Activated B cell treated with CpG ODN at 0.5 μM for 24 hours (primary cell): ENCODE results near the gene MBNL2. TPM values are rescaled to one million over a fixed set of nuclear protein-coding genes. Genes with fewer than 3 reads are reported as not detected.

Experiments
- ATAC-seq: fragments of 200-7000 bp; cut with Tn5 transposase; one replicate; pipeline ENCODE4 v1.10.0; 2021; ENCODE audit warnings: low read depth, mild to moderate bottlenecking, moderate library complexity
- CTCF ChIA-PET: fragments of 350-600 bp; sonication (Branson Sonifier 250); formaldehyde crosslinking; loops from one replicate; lab custom pipeline; 2021; ENCODE audit warnings: antibody characterized with exemption; lab: Charles Lee
- POLR2A ChIA-PET: fragments of 350-600 bp; sonication (Branson Sonifier 250); formaldehyde crosslinking; loops from one replicate; lab custom pipeline; 2021; ENCODE audit warnings: antibody characterized with exemption; lab: Charles Lee
- DNase-seq: peaks from one replicate; pipeline ENCODE4 v3.0.0; 2022
- H3K27ac Mint-ChIP-seq: one replicate; pipeline ENCODE4 v1.8.0; 2020; ENCODE audit warnings: mixed read lengths
- H3K27me3 Mint-ChIP-seq: one replicate; pipeline ENCODE4 v1.8.0; 2021; ENCODE audit warnings: mixed read lengths
- H3K36me3 Mint-ChIP-seq: one replicate; pipeline ENCODE4 v1.8.0; 2021; ENCODE audit warnings: low read depth, mixed read lengths
- H3K4me1 Mint-ChIP-seq: one replicate; pipeline ENCODE4 v1.8.0; 2021; ENCODE audit warnings: mixed read lengths
- H3K4me3 Mint-ChIP-seq: one replicate; pipeline ENCODE4 v1.8.0; 2020; ENCODE audit warnings: mild to moderate bottlenecking, mixed read lengths
- H3K9me3 Mint-ChIP-seq: one replicate; pipeline ENCODE4 v1.8.0; 2020; ENCODE audit warnings: mixed read lengths
- intact Hi-C: fragments of 100-400 bp; cut with micrococcal nuclease; formaldehyde crosslinking; loops from one replicate; pipeline ENCODE4 v1.15.1; 2024
- total RNA-seq: library from RNA; stranded (reverse); gene quantifications from 2 replicates; pipeline ENCODE4 v1.2.3, GENCODE V29; 2022
- TF ChIP-seq, protein P1 (sequence below): fragments of 200-600 bp; IDR thresholded peaks from one replicate; pipeline ENCODE4 v1.8.0; 2022; ENCODE audit warnings: antibody characterized with exemption, mild to moderate bottlenecking

The MBNL2 gene
- total RNA-seq, 1 donor from 2014 or later = 18.8 TPM

DNA sequence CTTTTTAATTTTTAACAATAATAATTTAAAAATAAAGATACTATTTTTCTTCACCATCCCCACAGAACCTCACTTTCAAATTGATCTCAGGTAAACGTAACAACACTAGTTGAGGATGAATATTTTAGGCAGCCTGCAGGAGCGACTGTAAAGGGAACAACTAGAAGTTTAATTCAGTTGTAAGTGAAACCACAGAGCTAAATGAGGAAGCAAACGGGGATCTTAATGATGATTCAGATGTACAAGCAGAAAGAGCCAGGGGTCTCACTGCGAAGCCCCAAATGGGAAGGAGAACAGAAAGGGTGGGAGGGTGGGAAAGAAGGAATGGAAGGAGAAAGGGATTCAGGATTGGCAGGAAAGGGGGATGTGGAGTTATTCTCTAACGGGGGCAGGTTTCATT is 157.3 kb downstream of the MBNL2 start:
- POLR2A ChIA-PET = no interaction called here
- Mint-ChIP-seq H3K4me3 (no peak overlapping the region), H3K36me3 (peaks cover 58% of the 10 kb centered on the region), H3K27ac (no peak overlapping the region), H3K4me1 (no peaks in the 10 kb centered on the region), H3K9me3 (no peaks in the 10 kb centered on the region), H3K27me3 (no peaks in the 10 kb centered on the region)
- DNase-seq (no peak), ATAC-seq (no peak)
- TF ChIP-seq, protein P1, sequence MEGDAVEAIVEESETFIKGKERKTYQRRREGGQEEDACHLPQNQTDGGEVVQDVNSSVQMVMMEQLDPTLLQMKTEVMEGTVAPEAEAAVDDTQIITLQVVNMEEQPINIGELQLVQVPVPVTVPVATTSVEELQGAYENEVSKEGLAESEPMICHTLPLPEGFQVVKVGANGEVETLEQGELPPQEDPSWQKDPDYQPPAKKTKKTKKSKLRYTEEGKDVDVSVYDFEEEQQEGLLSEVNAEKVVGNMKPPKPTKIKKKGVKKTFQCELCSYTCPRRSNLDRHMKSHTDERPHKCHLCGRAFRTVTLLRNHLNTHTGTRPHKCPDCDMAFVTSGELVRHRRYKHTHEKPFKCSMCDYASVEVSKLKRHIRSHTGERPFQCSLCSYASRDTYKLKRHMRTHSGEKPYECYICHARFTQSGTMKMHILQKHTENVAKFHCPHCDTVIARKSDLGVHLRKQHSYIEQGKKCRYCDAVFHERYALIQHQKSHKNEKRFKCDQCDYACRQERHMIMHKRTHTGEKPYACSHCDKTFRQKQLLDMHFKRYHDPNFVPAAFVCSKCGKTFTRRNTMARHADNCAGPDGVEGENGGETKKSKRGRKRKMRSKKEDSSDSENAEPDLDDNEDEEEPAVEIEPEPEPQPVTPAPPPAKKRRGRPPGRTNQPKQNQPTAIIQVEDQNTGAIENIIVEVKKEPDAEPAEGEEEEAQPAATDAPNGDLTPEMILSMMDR = no peak
- intact Hi-C loops = no loop called here
- CTCF ChIA-PET = no interaction called here

DNA sequence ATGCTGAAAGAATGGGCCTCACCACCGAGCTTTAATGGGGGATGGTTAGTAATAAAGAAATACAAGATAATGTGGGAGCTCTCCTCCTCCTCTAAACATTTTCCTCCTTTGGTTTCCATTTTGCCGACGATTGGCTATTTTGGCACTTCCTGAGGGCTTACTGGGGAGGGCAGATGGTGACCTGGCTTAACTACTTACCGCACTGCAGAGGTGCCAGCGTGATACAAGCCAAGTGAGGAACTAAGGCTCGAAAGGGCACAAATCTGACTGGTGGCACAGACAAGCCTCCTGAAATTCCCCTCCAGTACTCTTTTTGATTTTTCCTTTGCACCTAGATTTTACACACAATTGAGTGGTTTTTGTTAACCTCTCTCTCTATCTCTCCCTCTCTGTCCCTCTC is 158.6 kb downstream of the MBNL2 start:
- CTCF ChIA-PET = no interaction called here
- Mint-ChIP-seq H3K36me3 (peaks cover 50% of the 10 kb centered on the region), H3K4me3 (no peak overlapping the region), H3K27ac (no peak overlapping the region), H3K9me3 (no peaks in the 10 kb centered on the region), H3K27me3 (no peaks in the 10 kb centered on the region), H3K4me1 (peaks cover under 1% of the 10 kb centered on the region)
- DNase-seq (no peak), ATAC-seq (no peak)
- POLR2A ChIA-PET = no interaction called here
- intact Hi-C loops = no loop called here
- TF ChIP-seq, protein P1 = no peak

DNA sequence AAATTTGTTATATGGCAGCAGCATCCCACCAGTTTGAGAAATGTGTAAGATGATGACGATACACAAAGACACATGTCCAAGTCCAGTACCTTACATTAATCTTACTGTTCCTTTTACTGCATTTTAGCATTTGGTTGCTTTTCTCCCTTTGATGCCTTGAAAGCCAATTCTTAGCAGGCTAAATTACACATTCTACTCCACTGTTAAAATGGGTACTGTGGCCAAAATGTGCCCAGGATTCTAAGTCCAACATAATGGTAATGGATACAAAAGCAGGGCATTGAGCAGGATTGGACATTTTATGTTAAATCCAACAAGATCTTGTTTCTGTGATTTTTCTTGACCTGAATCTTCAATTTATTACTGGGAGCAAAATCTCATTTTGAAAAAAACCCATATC is 159.1 kb downstream of the MBNL2 start:
- Mint-ChIP-seq H3K4me1 (peaks cover 6% of the 10 kb centered on the region), H3K27me3 (no peaks in the 10 kb centered on the region), H3K27ac (no peak overlapping the region), H3K4me3 (no peak overlapping the region), H3K9me3 (no peaks in the 10 kb centered on the region), H3K36me3 (peaks cover 49% of the 10 kb centered on the region)
- intact Hi-C loops = no loop called here
- CTCF ChIA-PET = no interaction called here
- no peak for DNase-seq
- POLR2A ChIA-PET = no interaction called here
- no peak for ATAC-seq
- TF ChIP-seq, protein P1 = no peak

DNA sequence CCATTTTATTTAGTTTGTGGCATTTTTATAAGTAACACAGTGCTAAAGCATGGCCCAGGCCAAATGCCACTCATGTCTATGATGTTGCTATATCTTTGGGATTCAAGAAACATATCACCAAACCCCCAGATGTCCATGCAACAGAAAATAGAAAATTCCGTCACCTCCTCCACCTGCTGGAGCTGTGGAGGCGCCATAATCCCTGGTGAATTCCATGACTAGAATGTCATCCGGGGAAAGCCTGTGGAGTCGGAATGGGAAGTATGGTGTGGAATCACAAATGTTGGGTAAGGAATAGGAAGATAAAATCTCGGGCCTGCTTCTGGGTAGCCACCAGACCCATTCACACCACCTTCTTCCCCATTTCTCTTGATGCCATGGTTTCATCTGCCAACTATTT is 160.1 kb downstream of the MBNL2 start:
- intact Hi-C loops = no loop called here
- peaks cover 50% of the 10 kb centered on the region for H3K36me3 Mint-ChIP-seq
- no peak overlapping the region for H3K27ac Mint-ChIP-seq
- H3K4me3 Mint-ChIP-seq = no peak overlapping the region
- DNase-seq (no peak), ATAC-seq (no peak)
- CTCF ChIA-PET = no interaction called here
- TF ChIP-seq, protein P1 = no peak
- no peaks in the 10 kb centered on the region for H3K9me3 Mint-ChIP-seq
- POLR2A ChIA-PET = no interaction called here
- H3K27me3 Mint-ChIP-seq = no peaks in the 10 kb centered on the region
- peaks cover 17% of the 10 kb centered on the region for H3K4me1 Mint-ChIP-seq

DNA sequence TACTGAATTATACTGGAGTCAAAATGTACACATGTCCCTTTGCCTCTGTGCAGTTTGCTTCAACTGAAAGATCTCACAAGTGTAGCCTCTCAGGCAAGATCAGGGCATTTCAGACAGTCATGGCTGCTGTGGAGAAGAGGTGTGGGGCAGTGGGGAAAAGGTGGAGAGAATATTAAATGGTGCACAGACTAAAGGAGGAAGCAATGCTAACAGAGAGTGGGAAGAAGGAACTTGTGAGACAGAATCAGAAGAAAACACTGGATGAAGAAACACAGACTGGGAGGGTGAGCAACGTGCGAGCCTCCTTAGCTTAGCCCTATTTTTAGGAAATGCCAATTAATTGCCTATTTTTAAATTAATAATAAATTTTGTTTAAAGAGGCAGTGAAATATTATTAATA is 162.2 kb downstream of the MBNL2 start:
- no peaks in the 10 kb centered on the region for H3K27me3 Mint-ChIP-seq
- peaks cover 52% of the 10 kb centered on the region for H3K36me3 Mint-ChIP-seq
- intact Hi-C loops = no loop called here
- no peak overlapping the region for H3K4me3 Mint-ChIP-seq
- TF ChIP-seq, protein P1 = no peak
- H3K4me1 Mint-ChIP-seq = peaks cover 30% of the 10 kb centered on the region
- DNase-seq (no peak), ATAC-seq (no peak)
- H3K27ac Mint-ChIP-seq = no peak overlapping the region
- POLR2A ChIA-PET = no interaction called here
- CTCF ChIA-PET = no interaction called here
- H3K9me3 Mint-ChIP-seq = no peaks in the 10 kb centered on the region
